HCT116 (cell line): ENCODE results near the gene FAM228B. TPM values are rescaled to one million over a fixed set of nuclear protein-coding genes. Genes with fewer than 3 reads are reported as not detected.

Experiments used
- ATAC-seq: fragments of 200-7000 bp; cut with Tn5 transposase; 2 replicates; pipeline ENCODE4 v1.9.1; 2020; ENCODE audit warnings: mild to moderate bottlenecking, moderate library complexity
- BruUV-seq: library from RNA; stranded (reverse); fragments of 400-500 nt; replicated peaks from 2 replicates; lab custom pipeline; 2021; lab: Mats Ljungman, UMichigan
- CTCF ChIA-PET: fragments of 300-600 bp; sonication (Branson Sonifier 250); formaldehyde crosslinking; loops from one replicate; lab custom pipeline; 2021; ENCODE audit warnings: antibody characterized with exemption; lab: Charles Lee
- POLR2A ChIA-PET: fragments of 300-600, 350-600 bp; sonication (Branson Sonifier 250); formaldehyde crosslinking; loops from one replicate; lab custom pipeline; 2021; ENCODE audit warnings: antibody characterized with exemption; lab: Charles Lee
- RAD21 ChIA-PET, 2 experiments: fragments of 300-600 bp; sonication (Branson Sonifier 250); formaldehyde crosslinking; loops; one replicate each; lab custom pipeline; 2023; ENCODE audit warnings: low total read pairs in 2 of 2; ENCODE audit not compliant: uncharacterized antibody in 2 of 2, unreplicated experiment in 2 of 2, low non-redundant PET in 1 of 2; lab: Charles Lee
- DNase-seq: peaks from one replicate; pipeline ENCODE4 v3.0.0-alpha.2; 2010; ENCODE audit warnings: low read depth, low spot score
- H2AFZ ChIP-seq: fragments of 200-600 bp; shearing (Covaris generic), sonication (generic); 2 replicates; pipeline ENCODE4 v1.6.1; 2017; ENCODE audit warnings: low read depth, mixed run types, mixed read lengths, antibody characterized with exemption, low read length; ENCODE audit not compliant: poor library complexity, severe bottlenecking
- H3K27ac ChIP-seq: 2 replicates; pipeline ENCODE4 v1.5.1; 2012; ENCODE audit warnings: low read depth, low read length
- H3K27me3 ChIP-seq: fragments of 200-600 bp; sonication (generic); 2 replicates; pipeline ENCODE4 v1.6.1; 2016; ENCODE audit warnings: mixed run types, low read length, mixed read lengths; ENCODE audit not compliant: insufficient read depth
- H3K36me3 ChIP-seq, 2 experiments: fragments of 200-500 bp in 1 of 2; fragments of 200-600 bp in 1 of 2; sonication (Bioruptor generic) in 1 of 2; sonication (generic) in 1 of 2; 2 replicates each; pipeline versions ENCODE4 v1.5.1 to v1.6.1; 2014 to 2016; ENCODE audit warnings: low read length in 2 of 2, inconsistent platforms in 1 of 2, mixed read lengths in 1 of 2, mixed run types in 1 of 2; ENCODE audit not compliant: insufficient read depth in 2 of 2, control insufficient read depth in 1 of 2
- H3K4me1 ChIP-seq, 2 experiments: fragments of 200-600 bp in 1 of 2; sonication (generic) in 1 of 2; 2 replicates each; pipeline versions ENCODE4 v1.5.1 to v1.6.1; 2012 to 2017; ENCODE audit warnings: low read length in 2 of 2, inconsistent platforms in 1 of 2, mild to moderate bottlenecking in 1 of 2, mixed read lengths in 1 of 2, mixed run types in 1 of 2, moderate library complexity in 1 of 2; ENCODE audit not compliant: insufficient read depth in 2 of 2, control insufficient read depth in 1 of 2
- H3K4me2 ChIP-seq: fragments of 200-600 bp; sonication (generic); 2 replicates; pipeline ENCODE4 v1.6.1; 2017; ENCODE audit warnings: mixed run types, low read length, mixed read lengths
- H3K4me3 ChIP-seq, 2 experiments: fragments of 200-600 bp in 1 of 2; sonication (generic) in 1 of 2; replicated peaks in 1 of 2; 2 replicates each; pipeline ENCODE4 v1.5.1; 2011 to 2016; ENCODE audit warnings: low read length in 2 of 2, control low read depth in 1 of 2, low read depth in 1 of 2, mild to moderate bottlenecking in 1 of 2, mixed read lengths in 1 of 2, mixed run types in 1 of 2
- H3K79me2 ChIP-seq: fragments of 200-600 bp; sonication (generic); 2 replicates; pipeline ENCODE4 v1.6.1; 2017; ENCODE audit warnings: mild to moderate bottlenecking, mixed run types, low read length, moderate library complexity, mixed read lengths; ENCODE audit not compliant: insufficient read depth
- H3K9ac ChIP-seq: fragments of 200-600 bp; sonication (generic); 2 replicates; pipeline ENCODE4 v1.6.1; 2016; ENCODE audit warnings: low read length, mixed read lengths
- H3K9me2 ChIP-seq: fragments of 200-600 bp; sonication (generic), shearing (Covaris generic); 2 replicates; pipeline ENCODE4 v1.6.1; 2017; ENCODE audit warnings: mixed run types, mild to moderate bottlenecking, moderate library complexity; ENCODE audit not compliant: insufficient read depth
- H3K9me3 ChIP-seq, 2 experiments: fragments of 200-500 bp in 1 of 2; fragments of 200-600 bp in 1 of 2; sonication (Bioruptor generic) in 1 of 2; sonication (generic) in 1 of 2; 2 replicates each; pipeline ENCODE4 v1.6.1; 2014 to 2017; ENCODE audit warnings: low read length in 2 of 2, mixed read lengths in 2 of 2, inconsistent platforms in 1 of 2, low read depth in 1 of 2, mild to moderate bottlenecking in 1 of 2, mixed run types in 1 of 2, moderate library complexity in 1 of 2; ENCODE audit not compliant: control insufficient read depth in 1 of 2, insufficient read depth in 1 of 2
- H4K20me1 ChIP-seq: fragments of 200-600 bp; sonication (generic), shearing (Covaris generic); 2 replicates; pipeline ENCODE4 v1.6.1; 2017; ENCODE audit warnings: mixed run types, mild to moderate bottlenecking, moderate library complexity; ENCODE audit not compliant: insufficient read depth
- ATF3 ChIP-seq: IDR thresholded peaks from 2 replicates; pipeline ENCODE4 v1.6.1; 2012
- ELF1 ChIP-seq: IDR thresholded peaks from 2 replicates; pipeline ENCODE4 v1.6.1; 2012; ENCODE audit warnings: low read depth, borderline replicate concordance
- EZH2 ChIP-seq: fragments of 200-600 bp; sonication (generic); IDR thresholded peaks from 2 replicates; pipeline ENCODE4 v1.6.1; 2017; ENCODE audit warnings: antibody characterized with exemption, mixed run types
- EZH2phosphoT487 ChIP-seq: fragments of 200-600 bp; IDR thresholded peaks from 2 replicates; pipeline ENCODE4 v1.6.1; 2018; ENCODE audit warnings: antibody characterized with exemption, borderline replicate concordance
- JUND ChIP-seq: IDR thresholded peaks from 2 replicates; pipeline ENCODE4 v1.6.1; 2012
- MAX ChIP-seq: IDR thresholded peaks from 2 replicates; pipeline ENCODE4 v1.6.1; 2012
- POLR2A ChIP-seq: IDR thresholded peaks from 2 replicates; pipeline ENCODE4 v1.7.0; 2011; ENCODE audit warnings: borderline replicate concordance; ENCODE audit not compliant: insufficient read depth, insufficient read length; ENCODE audit errors: extremely low read depth
- POLR2AphosphoS5 ChIP-seq: IDR thresholded peaks from 2 replicates; pipeline ENCODE4 v1.6.1; 2011; ENCODE audit warnings: mild to moderate bottlenecking, low read depth, low read length, moderate library complexity
- RAD21 ChIP-seq: IDR thresholded peaks from 2 replicates; pipeline ENCODE4 v1.6.1; 2012; ENCODE audit warnings: low read depth, mild to moderate bottlenecking
- SIN3A ChIP-seq: IDR thresholded peaks from 2 replicates; pipeline ENCODE4 v1.6.1; 2012; ENCODE audit warnings: low read depth
- SP1 ChIP-seq: IDR thresholded peaks from 2 replicates; pipeline ENCODE4 v1.6.1; 2012; ENCODE audit warnings: low read depth
- SRF ChIP-seq: IDR thresholded peaks from 2 replicates; pipeline ENCODE4 v1.6.1; 2012; ENCODE audit warnings: low read depth
- TCF7L2 ChIP-seq: IDR thresholded peaks from 2 replicates; pipeline ENCODE4 v1.7.0; 2011; ENCODE audit warnings: borderline replicate concordance, inconsistent platforms; ENCODE audit not compliant: insufficient read depth, insufficient read length; ENCODE audit errors: extremely low read depth
- YY1 ChIP-seq: IDR thresholded peaks from 2 replicates; pipeline ENCODE4 v1.6.1; 2011; ENCODE audit warnings: low read length, low read depth, moderate library complexity, mild to moderate bottlenecking; ENCODE audit not compliant: insufficient replicate concordance; ENCODE audit errors: extremely low read depth
- ZBTB33 ChIP-seq: IDR thresholded peaks from 2 replicates; pipeline ENCODE4 v1.6.1; 2011; ENCODE audit warnings: mild to moderate bottlenecking, low read length, moderate library complexity; ENCODE audit not compliant: insufficient replicate concordance; ENCODE audit errors: extremely low read depth
- ZFX ChIP-seq: fragments of 450-650 bp; IDR thresholded peaks from 2 replicates; pipeline ENCODE4 v1.6.1; 2017
- ZNF274 ChIP-seq: fragments of 200-500 bp; sonication (Bioruptor generic); IDR thresholded peaks from 2 replicates; pipeline ENCODE4 v1.6.1; 2014; ENCODE audit warnings: mild to moderate bottlenecking, low read depth, low read length, inconsistent platforms
- intact Hi-C: fragments of 100-400 bp; cut with micrococcal nuclease; formaldehyde crosslinking; loops from 2 replicates; pipeline ENCODE4 v1.10.0; 2022
- total RNA-seq: library from RNA; stranded (reverse); gene quantifications from one replicate; pipeline ENCODE4 v1.2.1, GENCODE V29; 2021; ENCODE audit not compliant: unreplicated experiment

FAM228B gene
- total RNA-seq, 1 experiment from 2014 or later, result 5.6 TPM

GRCh38 chr2:24085200-24085489 lies 38.1 kb upstream of the FAM228B start:
- H3K27me3 ChIP-seq, result no peaks in the 10 kb centered on the region
- no peaks in the 10 kb centered on the region for H3K9me3 ChIP-seq
- BruUV-seq, result no TSS peak
- H3K27ac ChIP-seq, result peak overlapping the region; percentile 95
- H3K4me1 ChIP-seq, result peaks cover 11 to 20% of the 10 kb centered on the region in 2 experiments
- H4K20me1 ChIP-seq, result no peaks in the 10 kb centered on the region
- ATAC-seq (no peak), DNase-seq (no peak)
- H3K36me3 ChIP-seq, result no peaks in the 10 kb centered on the region; a peak in 1 of 4 replicates
- ChIA-PET RAD21 (no interaction called here), POLR2A (interaction anchor here (1.5 to 3.3 kb wide), 2 partner anchors 36 to 158 kb away, joined by 4 to 19 read pairs; partner anchors contain the start of gene ATAD2B), CTCF (interaction anchor here (1.1 to 3.4 kb wide), 6 partner anchors 9 to 261 kb away, joined by 4 to 26 read pairs (median 7); partner anchors contain the start of genes SF3B6 and WDCP)
- H2AFZ ChIP-seq, result peak overlapping the region; percentile 88
- no peak for TF ChIP-seq ELF1
- no peak for TF ChIP-seq POLR2AphosphoS5
- TF ChIP-seq ZNF274, result no peak
- TF ChIP-seq POLR2A, result no peak
- no peak for TF ChIP-seq EZH2
- TF ChIP-seq ZFX, result no peak
- H3K4me2 ChIP-seq, result peak overlapping the region; percentile 83
- peak overlapping the region; percentile 68 for H3K9ac ChIP-seq
- peak overlapping the region; percentile 71 to 72 for H3K4me3 ChIP-seq
- H3K9me2 ChIP-seq, result no peaks in the 10 kb centered on the region
- no peaks in the 10 kb centered on the region for H3K79me2 ChIP-seq
- intact Hi-C loops, result loop anchor here (2.0 kb wide), 2 partner anchors 38 to 96 kb away; partner anchors contain the start of genes FAM228B and PFN4

GRCh38 chr2:24086241-24086640 lies 37.0 kb upstream of the FAM228B start:
- Histone ChIP-seq H3K27me3 (no peaks in the 10 kb centered on the region), H4K20me1 (no peaks in the 10 kb centered on the region), H2AFZ (no peak overlapping the region), H3K9me2 (no peaks in the 10 kb centered on the region), H3K79me2 (no peaks in the 10 kb centered on the region), H3K36me3 (no peaks in the 10 kb centered on the region; a peak in 1 of 4 replicates), H3K4me2 (no peak overlapping the region), H3K9me3 (no peaks in the 10 kb centered on the region), H3K9ac (no peak overlapping the region), H3K27ac (no peak overlapping the region), H3K4me3 (no peak overlapping the region), H3K4me1 (peaks cover 11 to 20% of the 10 kb centered on the region in 2 experiments)
- BruUV-seq, result no TSS peak
- ATAC-seq (no peak), DNase-seq (no peak)
- ChIA-PET POLR2A (no interaction called here), RAD21 (interaction anchor here in 1 of 2 experiments (0.7 kb wide), 1 partner anchor 19 kb away, joined by 8 read pairs; no protein-coding TSS in a partner anchor), CTCF (no interaction called here)
- intact Hi-C loops, result no loop called here
- TF ChIP-seq EZH2phosphoT487 (no peak), EZH2 (no peak), RAD21 (no peak), ZFX (no peak), SRF (no peak), SIN3A (no peak), ZBTB33 (no peak), YY1 (no peak), POLR2AphosphoS5 (no peak), POLR2A (no peak), ATF3 (no peak), TCF7L2 (no peak), MAX (no peak), SP1 (no peak), JUND (no peak), ELF1 (no peak)
